ENCODE results near the gene PITPNM3.

DNA sequence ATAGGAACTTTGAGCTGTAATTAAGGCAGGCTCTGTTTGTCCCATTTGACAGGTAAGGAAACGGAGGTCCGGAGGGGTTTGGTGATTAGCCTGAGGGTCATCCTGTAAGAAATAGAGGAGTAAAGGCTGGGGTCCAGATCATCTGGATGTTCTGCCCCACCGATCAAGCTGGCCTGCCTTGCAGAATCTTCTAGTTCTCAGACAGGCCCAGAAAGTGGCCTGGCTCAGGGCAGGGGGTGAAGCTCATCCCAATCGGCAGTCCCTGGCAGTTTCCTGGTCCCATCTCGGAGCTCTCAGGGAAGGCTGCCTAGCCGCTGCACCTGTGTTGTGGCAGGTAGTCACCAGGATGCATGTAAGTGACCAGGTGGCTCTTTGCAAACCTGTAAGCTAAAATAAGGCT lies 107.9 kb downstream of the PITPNM3 start:
- TF ChIP-seq POLR2A (IDR thresholded peaks at IDR 0.05) (no peak), POLR2AphosphoS5 (IDR thresholded peaks at IDR 0.05) (no peak)
- TF ChIP-seq, protein P1, sequence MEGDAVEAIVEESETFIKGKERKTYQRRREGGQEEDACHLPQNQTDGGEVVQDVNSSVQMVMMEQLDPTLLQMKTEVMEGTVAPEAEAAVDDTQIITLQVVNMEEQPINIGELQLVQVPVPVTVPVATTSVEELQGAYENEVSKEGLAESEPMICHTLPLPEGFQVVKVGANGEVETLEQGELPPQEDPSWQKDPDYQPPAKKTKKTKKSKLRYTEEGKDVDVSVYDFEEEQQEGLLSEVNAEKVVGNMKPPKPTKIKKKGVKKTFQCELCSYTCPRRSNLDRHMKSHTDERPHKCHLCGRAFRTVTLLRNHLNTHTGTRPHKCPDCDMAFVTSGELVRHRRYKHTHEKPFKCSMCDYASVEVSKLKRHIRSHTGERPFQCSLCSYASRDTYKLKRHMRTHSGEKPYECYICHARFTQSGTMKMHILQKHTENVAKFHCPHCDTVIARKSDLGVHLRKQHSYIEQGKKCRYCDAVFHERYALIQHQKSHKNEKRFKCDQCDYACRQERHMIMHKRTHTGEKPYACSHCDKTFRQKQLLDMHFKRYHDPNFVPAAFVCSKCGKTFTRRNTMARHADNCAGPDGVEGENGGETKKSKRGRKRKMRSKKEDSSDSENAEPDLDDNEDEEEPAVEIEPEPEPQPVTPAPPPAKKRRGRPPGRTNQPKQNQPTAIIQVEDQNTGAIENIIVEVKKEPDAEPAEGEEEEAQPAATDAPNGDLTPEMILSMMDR (IDR thresholded peaks at IDR 0.05), result no peak

Data from transverse colon (tissue), 4 donors.